ENCODE results near the gene ZNF227. TPM values are rescaled to one million over a fixed set of nuclear protein-coding genes. Genes with fewer than 3 reads are reported as not detected.

Gene ZNF227
- polyA plus RNA-seq, 1 experiment: 5.9 TPM

DNA sequence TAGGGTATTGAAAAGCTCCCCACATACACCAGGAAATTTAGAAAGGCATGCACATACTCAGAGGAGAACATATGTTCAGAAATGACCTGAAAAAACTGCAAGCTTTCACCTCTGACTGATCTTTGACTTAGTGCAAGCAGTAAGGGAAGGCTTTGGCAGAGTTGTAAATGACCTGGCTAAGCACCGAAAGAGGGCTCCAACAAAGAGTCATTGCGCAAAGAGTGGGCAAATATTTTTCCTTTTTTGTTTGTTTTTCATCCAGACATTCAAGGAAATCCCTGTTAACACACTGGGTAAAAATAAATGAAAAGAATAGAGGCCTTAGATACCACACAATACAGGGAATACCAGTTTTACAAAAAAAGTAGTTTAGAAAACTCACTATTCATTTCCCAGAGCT lies 42.2 kb downstream of the ZNF227 start:
- TF ChIP-seq, protein P1, sequence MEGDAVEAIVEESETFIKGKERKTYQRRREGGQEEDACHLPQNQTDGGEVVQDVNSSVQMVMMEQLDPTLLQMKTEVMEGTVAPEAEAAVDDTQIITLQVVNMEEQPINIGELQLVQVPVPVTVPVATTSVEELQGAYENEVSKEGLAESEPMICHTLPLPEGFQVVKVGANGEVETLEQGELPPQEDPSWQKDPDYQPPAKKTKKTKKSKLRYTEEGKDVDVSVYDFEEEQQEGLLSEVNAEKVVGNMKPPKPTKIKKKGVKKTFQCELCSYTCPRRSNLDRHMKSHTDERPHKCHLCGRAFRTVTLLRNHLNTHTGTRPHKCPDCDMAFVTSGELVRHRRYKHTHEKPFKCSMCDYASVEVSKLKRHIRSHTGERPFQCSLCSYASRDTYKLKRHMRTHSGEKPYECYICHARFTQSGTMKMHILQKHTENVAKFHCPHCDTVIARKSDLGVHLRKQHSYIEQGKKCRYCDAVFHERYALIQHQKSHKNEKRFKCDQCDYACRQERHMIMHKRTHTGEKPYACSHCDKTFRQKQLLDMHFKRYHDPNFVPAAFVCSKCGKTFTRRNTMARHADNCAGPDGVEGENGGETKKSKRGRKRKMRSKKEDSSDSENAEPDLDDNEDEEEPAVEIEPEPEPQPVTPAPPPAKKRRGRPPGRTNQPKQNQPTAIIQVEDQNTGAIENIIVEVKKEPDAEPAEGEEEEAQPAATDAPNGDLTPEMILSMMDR (IDR thresholded peaks at IDR 0.05; ENCODE audit: insufficient read depth, low read depth, low read length): no peak
- Histone ChIP-seq H3K27me3 (ENCODE audit: control insufficient read depth, insufficient read depth, low read length) (no peaks in the 10 kb centered on the region), H3K36me3 (ENCODE audit: control insufficient read depth, insufficient read depth, low read length) (no peaks in the 10 kb centered on the region), H3K4me3 (ENCODE audit: low read depth, low read length) (no peak overlapping the region)
- POLR2A ChIA-PET: no interaction called here
- CTCF ChIA-PET: no interaction called here
- DNase-seq (ENCODE audit: low read depth): no peak

DNA sequence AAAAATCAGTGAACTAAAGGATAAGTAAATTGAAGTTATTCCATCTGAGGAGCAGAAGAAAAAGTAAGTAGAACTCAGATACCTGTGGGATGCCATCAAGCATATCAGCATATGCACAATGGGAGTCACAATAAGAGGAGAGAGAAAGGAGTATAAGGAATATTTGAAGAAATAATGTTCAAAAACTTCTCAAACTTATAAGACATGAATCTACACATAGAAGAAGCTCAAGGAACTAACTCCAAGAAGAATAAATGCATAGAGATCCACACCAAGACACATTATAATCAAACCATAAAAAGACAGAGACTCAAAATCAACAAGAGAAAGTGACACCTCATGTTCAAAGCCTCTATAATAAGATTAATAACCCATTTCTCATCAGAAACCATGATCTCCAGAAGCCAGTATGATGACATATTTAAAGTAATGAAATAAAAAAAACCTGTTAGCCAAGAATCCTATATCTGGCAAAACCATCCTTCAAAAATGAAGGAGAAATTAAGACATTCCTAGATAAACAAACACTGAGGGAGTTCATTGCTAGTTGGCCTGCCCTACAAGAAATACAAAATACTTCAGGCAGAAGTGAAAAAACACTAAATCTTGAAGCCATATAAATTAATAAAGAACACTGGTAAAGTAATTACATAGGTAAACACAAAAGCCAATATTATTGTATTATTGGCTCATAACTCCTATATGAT lies 43.5 kb downstream of the ZNF227 start:
- ChIA-PET POLR2A (no interaction called here), CTCF (no interaction called here)
- Histone ChIP-seq H3K27me3 (ENCODE audit: control insufficient read depth, insufficient read depth, low read length) (no peaks in the 10 kb centered on the region), H3K4me3 (ENCODE audit: low read depth, low read length) (no peak overlapping the region), H3K36me3 (ENCODE audit: control insufficient read depth, insufficient read depth, low read length) (no peaks in the 10 kb centered on the region)
- DNase-seq (ENCODE audit: low read depth): no peak
- TF ChIP-seq, protein P1 (IDR thresholded peaks at IDR 0.05; ENCODE audit: insufficient read depth, low read depth, low read length): no peak

DNA sequence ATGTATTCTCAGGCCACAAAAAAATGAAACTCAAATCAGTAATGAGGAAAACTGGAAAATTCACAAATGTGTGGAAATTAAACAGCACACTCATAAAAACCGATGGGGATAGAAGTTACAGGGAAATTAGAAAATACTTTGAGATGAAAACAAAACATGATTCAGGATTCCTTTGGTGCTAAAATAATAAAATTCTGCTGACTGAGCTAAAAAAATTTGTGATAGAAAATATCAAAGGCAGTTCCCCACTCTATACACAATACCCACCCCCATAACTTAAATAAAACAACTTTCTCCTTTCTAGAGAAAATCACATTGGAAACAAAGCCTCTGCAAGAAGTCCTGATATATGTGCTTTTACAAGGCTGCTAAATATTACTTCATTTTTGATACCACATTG lies 45.8 kb downstream of the ZNF227 start:
- DNase-seq (ENCODE audit: low read depth): no peak
- POLR2A ChIA-PET: no interaction called here
- Histone ChIP-seq H3K36me3 (ENCODE audit: control insufficient read depth, insufficient read depth, low read length) (no peaks in the 10 kb centered on the region), H3K4me3 (ENCODE audit: low read depth, low read length) (no peak overlapping the region), H3K27me3 (ENCODE audit: control insufficient read depth, insufficient read depth, low read length) (no peaks in the 10 kb centered on the region)
- CTCF ChIA-PET: no interaction called here
- TF ChIP-seq, protein P1 (IDR thresholded peaks at IDR 0.05; ENCODE audit: insufficient read depth, low read depth, low read length): no peak

DNA sequence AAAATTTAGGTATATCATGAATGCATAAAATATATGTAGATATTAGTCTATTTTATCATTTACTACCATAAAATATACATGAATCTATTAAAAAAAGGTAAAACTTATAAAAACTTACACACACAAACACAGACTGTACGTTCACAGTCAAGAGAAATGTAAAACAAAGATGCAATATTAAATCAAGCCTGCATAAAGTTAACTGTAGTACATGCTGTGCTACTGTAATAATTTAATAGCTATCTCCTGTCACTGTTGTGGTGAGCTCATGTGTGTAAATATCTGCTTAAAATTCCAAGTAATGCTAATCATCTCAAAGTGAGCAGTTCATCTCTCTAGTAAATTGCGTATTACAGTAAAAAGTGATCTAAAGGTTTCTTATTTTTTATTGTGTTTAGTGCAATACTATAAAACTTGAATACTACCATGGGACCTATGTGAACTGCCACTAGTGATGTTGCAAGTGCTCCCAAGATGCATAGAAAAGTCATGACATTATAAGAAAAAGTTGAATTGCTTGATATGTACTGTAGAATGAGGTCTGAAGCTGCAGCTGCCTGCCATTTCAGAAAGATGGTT lies 46.6 kb downstream of the ZNF227 start:
- no peaks in the 10 kb centered on the region for H3K36me3 ChIP-seq (ENCODE audit: control insufficient read depth, insufficient read depth, low read length)
- H3K27me3 ChIP-seq (ENCODE audit: control insufficient read depth, insufficient read depth, low read length): no peaks in the 10 kb centered on the region
- TF ChIP-seq, protein P1 (IDR thresholded peaks at IDR 0.05; ENCODE audit: insufficient read depth, low read depth, low read length): no peak
- POLR2A ChIA-PET: no interaction called here
- no peak overlapping the region for H3K4me3 ChIP-seq (ENCODE audit: low read depth, low read length)
- CTCF ChIA-PET: no interaction called here
- DNase-seq (ENCODE audit: low read depth): no peak

DNA sequence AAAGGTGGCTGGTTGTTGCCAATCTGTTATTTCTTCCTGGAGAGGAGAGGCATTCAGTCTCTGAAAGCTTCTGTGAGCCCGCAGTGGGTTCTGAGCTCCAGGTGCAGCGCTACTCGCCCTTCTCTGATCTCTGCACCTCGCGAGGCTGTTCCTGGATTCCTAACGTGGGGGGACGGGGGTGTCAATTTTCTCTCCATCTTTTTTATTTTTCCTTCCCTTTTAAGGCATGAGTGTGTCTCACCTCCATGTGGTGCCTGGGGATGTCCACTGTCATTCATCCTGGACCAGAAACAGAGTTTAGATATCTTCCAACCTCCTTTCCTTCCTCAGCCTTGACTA lies 48.0 kb downstream of the ZNF227 start:
- no peak for DNase-seq (ENCODE audit: low read depth)
- no peaks in the 10 kb centered on the region for H3K36me3 ChIP-seq (ENCODE audit: control insufficient read depth, insufficient read depth, low read length)

More for the DNA sequence above, 48.0 kb downstream of the ZNF227 start:
- ChIA-PET POLR2A (no interaction called here), CTCF (no interaction called here)
- Histone ChIP-seq H3K4me3 (ENCODE audit: low read depth, low read length) (peak overlapping the region; percentile 49), H3K27me3 (ENCODE audit: control insufficient read depth, insufficient read depth, low read length) (no peaks in the 10 kb centered on the region)
- TF ChIP-seq, protein P1 (IDR thresholded peaks at IDR 0.05; ENCODE audit: insufficient read depth, low read depth, low read length): no peak

Measured in BJ (cell line).